HepG2 (cell line): ENCODE data around the gene MIF4GD. TPM values are rescaled to one million over a fixed set of nuclear protein-coding genes. Genes with fewer than 3 reads are reported as not detected.

Source experiments
- ARHGAP35 ChIP-seq: sonication (generic); formaldehyde crosslinking; IDR thresholded peaks from 2 replicates; pipeline ENCODE4 v1.9.0; 2022; ENCODE audit warnings: mild to moderate bottlenecking, inconsistent platforms, moderate library complexity, missing genetic modification reagents, borderline replicate concordance
- ARNTL ChIP-seq: sonication (generic); formaldehyde crosslinking; IDR thresholded peaks from 2 replicates; pipeline ENCODE4 v1.4.0; 2020; ENCODE audit warnings: mild to moderate bottlenecking, missing genetic modification reagents
- HNF4G ChIP-seq, 2 experiments: sonication (generic) in 1 of 2; formaldehyde crosslinking in 1 of 2; IDR thresholded peaks; 2 replicates each; pipeline versions ENCODE4 v1.4.0 to v1.6.1; 2011 to 2020; ENCODE audit warnings: borderline replicate concordance in 2 of 2, low read depth in 2 of 2, mild to moderate bottlenecking in 2 of 2, low read length in 1 of 2, missing genetic modification reagents in 1 of 2, moderate library complexity in 1 of 2
- HOXD1 ChIP-seq: sonication (generic); formaldehyde crosslinking; IDR thresholded peaks from 2 replicates; pipeline ENCODE4 v1.5.0; 2020; ENCODE audit warnings: missing genetic modification reagents
- KDM4B ChIP-seq: sonication (generic); formaldehyde crosslinking; IDR thresholded peaks from 2 replicates; pipeline ENCODE4 v1.4.0; 2020; ENCODE audit warnings: missing genetic modification reagents
- KLF13 ChIP-seq: sonication (generic); formaldehyde crosslinking; IDR thresholded peaks from 2 replicates; pipeline ENCODE4 v1.4.0; 2020; ENCODE audit warnings: mild to moderate bottlenecking, missing genetic modification reagents
- KMT2B ChIP-seq: IDR thresholded peaks from 2 replicates; pipeline ENCODE4 v1.6.1; 2016; ENCODE audit warnings: missing genetic modification reagents, missing compliant biosample characterization
- MTF1 ChIP-seq: sonication (generic); formaldehyde crosslinking; IDR thresholded peaks from 2 replicates; pipeline ENCODE4 v1.5.0; 2020; ENCODE audit warnings: missing genetic modification reagents
- NCOA5 ChIP-seq: sonication (generic); formaldehyde crosslinking; IDR thresholded peaks from 2 replicates; pipeline ENCODE4 v1.4.0; 2020; ENCODE audit warnings: missing genetic modification reagents
- NR1H2 ChIP-seq: sonication (generic); formaldehyde crosslinking; IDR thresholded peaks from 2 replicates; pipeline ENCODE4 v1.8.1; 2022; ENCODE audit warnings: low read depth, missing genetic modification reagents, borderline replicate concordance
- SNAPC2 ChIP-seq: sonication (generic); formaldehyde crosslinking; IDR thresholded peaks from 2 replicates; pipeline ENCODE4 v1.8.1; 2022; ENCODE audit warnings: mild to moderate bottlenecking, missing genetic modification reagents
- SP4 ChIP-seq: sonication (generic); formaldehyde crosslinking; IDR thresholded peaks from 2 replicates; pipeline ENCODE4 v1.8.1; 2023; ENCODE audit warnings: mild to moderate bottlenecking, missing genetic modification reagents
- YY1 ChIP-seq: IDR thresholded peaks from 2 replicates; pipeline ENCODE4 v1.6.1; 2011; ENCODE audit warnings: low read length, low read depth, moderate library complexity, mild to moderate bottlenecking; ENCODE audit not compliant: insufficient read depth, insufficient replicate concordance
- ZFP1 ChIP-seq: IDR thresholded peaks from 2 replicates; pipeline ENCODE4 v1.6.1; 2016
- ZNF337 ChIP-seq: sonication (generic); formaldehyde crosslinking; IDR thresholded peaks from 2 replicates; pipeline ENCODE4 v1.5.1; 2020; ENCODE audit warnings: missing genetic modification reagents, low read depth, mild to moderate bottlenecking, borderline replicate concordance
- ZNF431 ChIP-seq: sonication (generic); formaldehyde crosslinking; IDR thresholded peaks from 2 replicates; pipeline ENCODE4 v1.9.0; 2022; ENCODE audit warnings: missing genetic modification reagents, low read depth, mild to moderate bottlenecking, borderline replicate concordance
- ZNF44 ChIP-seq: sonication (generic); formaldehyde crosslinking; IDR thresholded peaks from 2 replicates; pipeline ENCODE4 v1.5.1; 2020; ENCODE audit warnings: mild to moderate bottlenecking, missing genetic modification reagents
- ZNF451 ChIP-seq: sonication (generic); formaldehyde crosslinking; IDR thresholded peaks from 2 replicates; pipeline ENCODE4 v1.5.0; 2020; ENCODE audit warnings: mild to moderate bottlenecking, missing genetic modification reagents
- ZNF775 ChIP-seq: sonication (generic); formaldehyde crosslinking; IDR thresholded peaks from 2 replicates; pipeline ENCODE4 v1.4.0; 2020; ENCODE audit warnings: missing genetic modification reagents, mild to moderate bottlenecking, moderate library complexity, borderline replicate concordance
- polyA plus RNA-seq, 8 experiments: library from polyadenylated mRNA; depleted of rRNA in 3 of 8; stranded (reverse) in 7 of 8; unstranded in 1 of 8; fragments of >200 nt; fragmentation: Illumina TruSeq in 4 of 8; extraction: Trizol in 4 of 8; gene quantifications; 2 replicates each; pipeline versions ENCODE4 v1.2.1 to v1.2.3, GENCODE V29; 2011 to 2016; ENCODE audit warnings: low read depth in 4 of 8, missing spikeins in 1 of 8, mixed read lengths in 1 of 8; ENCODE audit not compliant: insufficient read depth in 1 of 8
- total RNA-seq, 5 experiments: library from RNA; depleted of rRNA; stranded (reverse); fragments of >200 nt; fragmentation: Illumina TruSeq; extraction: Trizol; gene quantifications; 2 replicates each; pipeline ENCODE4 v1.2.3, GENCODE V29; 2016; ENCODE audit warnings: low read depth in 1 of 5
- TF ChIP-seq, protein P1 (sequence below): sonication (generic); formaldehyde crosslinking; IDR thresholded peaks from 2 replicates; pipeline ENCODE4 v1.5.1; 2020; ENCODE audit warnings: mild to moderate bottlenecking, missing genetic modification reagents, borderline replicate concordance
- TF ChIP-seq, protein P2 (sequence below): sonication (generic); formaldehyde crosslinking; IDR thresholded peaks from 2 replicates; pipeline ENCODE4 v1.4.0; 2020; ENCODE audit warnings: missing genetic modification reagents
- TF ChIP-seq, protein P3 (sequence below): sonication (generic); formaldehyde crosslinking; IDR thresholded peaks from 2 replicates; pipeline ENCODE4 v1.5.0; 2020; ENCODE audit warnings: missing genetic modification reagents
- TF ChIP-seq, protein P4 (sequence below): sonication (generic); formaldehyde crosslinking; conservative IDR thresholded peaks from 2 replicates; pipeline ENCODE4 v1.4.0; 2020; ENCODE audit warnings: missing genetic modification reagents
- TF ChIP-seq, protein P5 (sequence below): sonication (generic); formaldehyde crosslinking; IDR thresholded peaks from 2 replicates; pipeline ENCODE4 v1.4.0; 2020; ENCODE audit warnings: mild to moderate bottlenecking, low read depth, missing genetic modification reagents

MIF4GD gene
- total and polyA plus RNA-seq, 2 of the 13 experiments (the other 11 are each of a cell fraction or from before 2014, with no cell fraction given): 14.0 to 28.0 TPM

DNA sequence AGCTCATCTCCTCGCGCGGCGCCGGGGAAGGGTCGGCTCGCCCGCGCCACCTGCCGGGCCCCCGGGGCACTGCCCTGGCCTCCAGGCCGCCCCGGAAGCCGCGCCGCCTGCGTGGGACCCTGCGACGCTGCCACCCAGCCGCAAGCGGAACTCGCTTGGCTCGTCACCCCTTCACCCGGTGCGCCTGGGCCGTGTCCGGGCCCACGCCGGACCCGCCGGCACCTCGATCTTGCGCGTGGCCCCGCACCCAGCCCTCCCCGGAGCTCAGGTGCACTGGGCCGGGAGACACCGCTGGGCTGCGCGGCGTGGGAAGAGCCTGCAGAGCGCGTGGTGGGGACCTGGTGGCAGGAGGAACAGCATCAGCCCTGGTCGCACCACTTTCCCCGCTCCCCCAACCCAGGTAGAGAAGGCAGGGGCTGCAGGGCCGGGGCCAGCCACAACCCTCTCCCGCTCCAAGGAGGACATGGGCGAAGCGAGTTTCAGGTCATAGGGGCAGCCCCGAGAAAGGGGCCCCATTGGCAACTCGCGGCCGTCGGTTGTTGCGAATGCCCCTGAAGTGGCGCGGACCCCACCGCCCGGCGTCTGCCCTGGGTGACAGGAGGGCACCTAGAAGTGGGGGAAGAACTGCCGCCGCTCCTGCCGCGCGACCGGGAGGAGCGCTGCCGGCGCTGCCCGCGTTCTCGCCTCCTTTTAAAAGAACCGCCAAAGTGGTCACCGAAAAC, 363 bp upstream of the MIF4GD start (continued):
- TF ChIP-seq ZNF431 (peak; percentile 49; the same call in 1 of the 2 replicates), ZNF337 (CRISPR knock-in tag) (no peak), ZNF775 (CRISPR knock-in tag) (no peak), ZFP1 (CRISPR knock-in tag) (no peak), ARNTL (CRISPR knock-in tag) (peak; percentile 64; the same call in 1 of the 2 replicates), YY1 (peak; percentile 80), ARHGAP35 (CRISPR knock-in tag) (peak; percentile 83; the same call in 1 of the 2 replicates), SNAPC2 (CRISPR knock-in tag) (peak; percentile 15; the same call in 1 of the 2 replicates), ZNF44 (0 out of 2 replicates have a peak, but pooled peaks have one; percentile 24), ZNF451 (peak; percentile 87; the same call in 1 of the 2 replicates), SP4 (CRISPR knock-in tag) (peak; percentile 73; the same call in 1 of the 2 replicates), NR1H2 (CRISPR knock-in tag) (peak; percentile 93), NCOA5 (CRISPR knock-in tag) (no peak), HNF4G (IDR thresholded peaks at IDR 0.05; ENCODE audit: borderline replicate concordance, low read depth, low read length) (no peak), HNF4G (CRISPR knock-in tag; IDR thresholded peaks at IDR 0.05; ENCODE audit: borderline replicate concordance, low read depth) (no peak), KMT2B (CRISPR knock-in tag) (peak; percentile 7; the same call in 1 of the 2 replicates), HOXD1 (CRISPR knock-in tag) (peak; percentile 28; the same call in 1 of the 2 replicates), MTF1 (no peak), KLF13 (CRISPR knock-in tag) (no peak), KDM4B (CRISPR knock-in tag) (no peak)
- TF ChIP-seq, protein P1, sequence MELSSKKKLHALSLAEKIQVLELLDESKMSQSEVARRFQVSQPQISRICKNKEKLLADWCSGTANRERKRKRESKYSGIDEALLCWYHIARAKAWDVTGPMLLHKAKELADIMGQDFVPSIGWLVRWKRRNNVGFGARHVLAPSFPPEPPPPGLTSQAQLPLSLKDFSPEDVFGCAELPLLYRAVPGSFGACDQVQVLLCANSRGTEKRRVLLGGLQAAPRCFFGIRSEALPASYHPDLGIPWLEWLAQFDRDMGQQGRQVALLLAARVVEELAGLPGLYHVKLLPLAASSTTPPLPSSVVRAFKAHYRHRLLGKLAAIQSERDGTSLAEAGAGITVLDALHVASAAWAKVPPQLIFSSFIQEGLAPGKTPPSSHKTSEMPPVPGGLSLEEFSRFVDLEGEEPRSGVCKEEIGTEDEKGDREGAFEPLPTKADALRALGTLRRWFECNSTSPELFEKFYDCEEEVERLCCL (CRISPR knock-in tag): no peak
- TF ChIP-seq, protein P2, sequence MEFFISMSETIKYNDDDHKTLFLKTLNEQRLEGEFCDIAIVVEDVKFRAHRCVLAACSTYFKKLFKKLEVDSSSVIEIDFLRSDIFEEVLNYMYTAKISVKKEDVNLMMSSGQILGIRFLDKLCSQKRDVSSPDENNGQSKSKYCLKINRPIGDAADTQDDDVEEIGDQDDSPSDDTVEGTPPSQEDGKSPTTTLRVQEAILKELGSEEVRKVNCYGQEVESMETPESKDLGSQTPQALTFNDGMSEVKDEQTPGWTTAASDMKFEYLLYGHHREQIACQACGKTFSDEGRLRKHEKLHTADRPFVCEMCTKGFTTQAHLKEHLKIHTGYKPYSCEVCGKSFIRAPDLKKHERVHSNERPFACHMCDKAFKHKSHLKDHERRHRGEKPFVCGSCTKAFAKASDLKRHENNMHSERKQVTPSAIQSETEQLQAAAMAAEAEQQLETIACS (CRISPR knock-in tag): no peak; the same call in 1 of the 2 replicates
- TF ChIP-seq, protein P3, sequence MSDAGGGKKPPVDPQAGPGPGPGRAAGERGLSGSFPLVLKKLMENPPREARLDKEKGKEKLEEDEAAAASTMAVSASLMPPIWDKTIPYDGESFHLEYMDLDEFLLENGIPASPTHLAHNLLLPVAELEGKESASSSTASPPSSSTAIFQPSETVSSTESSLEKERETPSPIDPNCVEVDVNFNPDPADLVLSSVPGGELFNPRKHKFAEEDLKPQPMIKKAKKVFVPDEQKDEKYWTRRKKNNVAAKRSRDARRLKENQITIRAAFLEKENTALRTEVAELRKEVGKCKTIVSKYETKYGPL (CRISPR knock-in tag): no peak
- TF ChIP-seq, protein P4, sequence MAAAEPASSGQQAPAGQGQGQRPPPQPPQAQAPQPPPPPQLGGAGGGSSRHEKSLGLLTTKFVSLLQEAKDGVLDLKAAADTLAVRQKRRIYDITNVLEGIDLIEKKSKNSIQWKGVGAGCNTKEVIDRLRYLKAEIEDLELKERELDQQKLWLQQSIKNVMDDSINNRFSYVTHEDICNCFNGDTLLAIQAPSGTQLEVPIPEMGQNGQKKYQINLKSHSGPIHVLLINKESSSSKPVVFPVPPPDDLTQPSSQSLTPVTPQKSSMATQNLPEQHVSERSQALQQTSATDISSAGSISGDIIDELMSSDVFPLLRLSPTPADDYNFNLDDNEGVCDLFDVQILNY (CRISPR knock-in tag): no peak
- TF ChIP-seq, protein P5, sequence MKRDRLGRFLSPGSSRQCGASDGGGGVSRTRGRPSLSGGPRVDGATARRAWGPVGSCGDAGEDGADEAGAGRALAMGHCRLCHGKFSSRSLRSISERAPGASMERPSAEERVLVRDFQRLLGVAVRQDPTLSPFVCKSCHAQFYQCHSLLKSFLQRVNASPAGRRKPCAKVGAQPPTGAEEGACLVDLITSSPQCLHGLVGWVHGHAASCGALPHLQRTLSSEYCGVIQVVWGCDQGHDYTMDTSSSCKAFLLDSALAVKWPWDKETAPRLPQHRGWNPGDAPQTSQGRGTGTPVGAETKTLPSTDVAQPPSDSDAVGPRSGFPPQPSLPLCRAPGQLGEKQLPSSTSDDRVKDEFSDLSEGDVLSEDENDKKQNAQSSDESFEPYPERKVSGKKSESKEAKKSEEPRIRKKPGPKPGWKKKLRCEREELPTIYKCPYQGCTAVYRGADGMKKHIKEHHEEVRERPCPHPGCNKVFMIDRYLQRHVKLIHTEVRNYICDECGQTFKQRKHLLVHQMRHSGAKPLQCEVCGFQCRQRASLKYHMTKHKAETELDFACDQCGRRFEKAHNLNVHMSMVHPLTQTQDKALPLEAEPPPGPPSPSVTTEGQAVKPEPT: peak; percentile 91
